ENCODE data around the gene HIVEP3. TPM values are rescaled to one million over a fixed set of nuclear protein-coding genes. Genes with fewer than 3 reads are reported as not detected.
A peak's percentile ranks its signal among the peaks of the same experiment; 100 is the strongest.

HIVEP3 gene
- polyA plus RNA-seq, 1 of the 3 experiments (the other 2 are of a cell fraction) = 6.4 TPM

DNA sequence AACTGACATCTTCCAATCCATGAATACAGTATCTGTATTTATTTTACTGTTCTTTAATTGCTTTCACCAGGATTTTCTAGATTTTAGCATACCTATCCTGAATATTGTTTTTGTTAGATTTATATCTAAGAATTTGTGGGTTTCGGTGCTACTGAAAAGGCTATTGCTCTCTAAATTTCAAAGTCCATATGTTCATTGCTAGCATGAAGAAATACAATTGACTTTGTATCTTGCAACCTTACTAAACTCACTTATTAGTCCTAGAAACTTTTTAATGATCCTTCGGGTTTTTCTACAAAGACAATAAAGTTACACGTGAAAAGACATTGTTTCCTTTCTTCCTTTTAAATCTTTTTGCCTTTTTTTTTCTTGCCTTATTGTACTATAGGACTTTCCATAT, 12.9 kb upstream of the HIVEP3 start (continued):
- no peak for TF ChIP-seq CTCF (IDR thresholded peaks at IDR 0.05)

GRCh38 chr1:41927118-41927517, 8.4 kb upstream of the HIVEP3 start:
- no peak overlapping the region for H3K27ac ChIP-seq (ENCODE audit: low read depth in 2 of 2, low read length in 1 of 2)
- POLR2A ChIA-PET = no interaction called here
- CTCF ChIA-PET = interaction anchor here (0.9 to 1.3 kb wide), 3 partner anchors 9 to 220 kb away, joined by 3 to 4 read pairs (median 3); no protein-coding TSS in a partner anchor
- H3K27me3 ChIP-seq (ENCODE audit: insufficient read depth) = no peaks in the 10 kb centered on the region
- no peak overlapping the region for H2AFZ ChIP-seq (ENCODE audit: low read depth)
- no peaks in the 10 kb centered on the region for H3K79me2 ChIP-seq (ENCODE audit: insufficient read depth)
- H3K4me2 ChIP-seq = no peak overlapping the region
- no peak overlapping the region for H3K4me3 ChIP-seq (ENCODE audit: low read depth in 2 of 2, low read length in 1 of 2)
- no peaks in the 10 kb centered on the region; the same call in 1 of the 2 replicates for H3K9me2 ChIP-seq
- no peaks in the 10 kb centered on the region for H3K9me3 ChIP-seq
- no peaks in the 10 kb centered on the region for H4K20me1 ChIP-seq (ENCODE audit: insufficient read depth)
- H3K4me1 ChIP-seq (ENCODE audit: control insufficient read depth in 1 of 2, insufficient read depth in 2 of 2, low read depth in 1 of 2, low read length in 1 of 2) = no peaks in the 10 kb centered on the region
- TF ChIP-seq SIN3A (IDR thresholded peaks at IDR 0.05; ENCODE audit: borderline replicate concordance, low read depth, low read length) (no peak), RFX5 (IDR thresholded peaks at IDR 0.05; ENCODE audit: low read length) (no peak), FOSL2 (IDR thresholded peaks at IDR 0.05; ENCODE audit: borderline replicate concordance, low read depth) (no peak), FOXM1 (IDR thresholded peaks at IDR 0.05; ENCODE audit: low read depth) (no peak), PBX3 (IDR thresholded peaks at IDR 0.05) (no peak)
- no peaks in the 10 kb centered on the region for H3K36me3 ChIP-seq (replicated peaks in 1 of 2; ENCODE audit: control insufficient read depth in 1 of 2, insufficient read depth in 2 of 2, low read length in 1 of 2)
- H3F3A ChIP-seq (replicated peaks; ENCODE audit: insufficient read depth) = peaks cover 7% of the 10 kb centered on the region
- no peak overlapping the region for H3K9ac ChIP-seq
- DNase-seq = no peak

DNA sequence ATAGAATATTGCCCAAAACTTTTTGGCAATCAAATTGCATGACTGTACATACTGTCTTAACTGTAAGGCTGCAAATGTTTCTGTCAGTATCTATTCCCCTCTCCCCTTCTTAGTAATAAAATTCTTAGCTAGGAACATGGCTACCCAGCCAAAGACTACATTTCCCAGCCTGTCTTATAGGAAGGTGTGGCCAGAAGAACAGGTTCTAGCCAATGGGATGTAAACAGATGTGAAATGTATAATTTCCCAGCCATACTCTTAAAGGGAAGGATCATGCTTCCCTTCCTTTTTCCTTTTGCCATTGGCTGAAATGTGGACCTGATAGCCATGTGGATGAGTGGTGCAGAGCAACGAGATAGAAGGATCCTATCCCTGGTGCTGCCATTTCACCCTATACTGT, 7.0 kb upstream of the HIVEP3 start:
- POLR2A ChIA-PET = no interaction called here
- Histone ChIP-seq H4K20me1 (ENCODE audit: insufficient read depth) (no peaks in the 10 kb centered on the region), H3K79me2 (ENCODE audit: insufficient read depth) (no peaks in the 10 kb centered on the region), H3K9me3 (no peaks in the 10 kb centered on the region), H3K4me2 (no peak overlapping the region), H3K9ac (no peak overlapping the region), H3K36me3 (replicated peaks in 1 of 2; ENCODE audit: control insufficient read depth in 1 of 2, insufficient read depth in 2 of 2, low read length in 1 of 2) (no peaks in the 10 kb centered on the region), H3K4me1 (ENCODE audit: control insufficient read depth in 1 of 2, insufficient read depth in 2 of 2, low read depth in 1 of 2, low read length in 1 of 2) (no peaks in the 10 kb centered on the region; a peak in 1 of 4 replicates), H3F3A (replicated peaks; ENCODE audit: insufficient read depth) (peaks cover 16% of the 10 kb centered on the region), H3K27me3 (ENCODE audit: insufficient read depth) (no peaks in the 10 kb centered on the region), H3K4me3 (ENCODE audit: low read depth in 2 of 2, low read length in 1 of 2) (no peak overlapping the region), H3K27ac (ENCODE audit: low read depth in 2 of 2, low read length in 1 of 2) (no peak overlapping the region), H3K9me2 (no peaks in the 10 kb centered on the region), H2AFZ (ENCODE audit: low read depth) (no peak overlapping the region)
- peak; percentile 27 for DNase-seq
- TF ChIP-seq SMC3 (IDR thresholded peaks at IDR 0.05; ENCODE audit: low read depth, low read length) (no peak), YY1 (IDR thresholded peaks at IDR 0.05; ENCODE audit: low read depth) (peak; percentile 52; the same call in 1 of the 2 replicates)
- CTCF ChIA-PET = interaction anchor here (1.1 kb wide), 1 partner anchor 110 kb away, joined by 3 read pairs; no protein-coding TSS in a partner anchor
- 57% methylated on average over 1 of the region's 1 CpG for WGBS (ENCODE audit: low lambda C conversion rate)
